Measurements from ENCODE around the gene MAP6D1. TPM values are rescaled to one million over a fixed set of nuclear protein-coding genes. Genes with fewer than 3 reads are reported as not detected.

Gene MAP6D1
- total and polyA plus RNA-seq, 2 donors from 2014 or later: 1.4 to 1.5 TPM

GRCh38 chr3:183827809-183828537, 2.6 kb upstream of the MAP6D1 start:
- H3K4me1 ChIP-seq (ENCODE audit: control insufficient read depth in 2 of 3, insufficient read depth in 2 of 3, low read depth in 1 of 3, low read length in 3 of 3): peaks cover 0 to 6% (median 3%) of the 10 kb centered on the region in 3 donors
- TF ChIP-seq, protein P1, sequence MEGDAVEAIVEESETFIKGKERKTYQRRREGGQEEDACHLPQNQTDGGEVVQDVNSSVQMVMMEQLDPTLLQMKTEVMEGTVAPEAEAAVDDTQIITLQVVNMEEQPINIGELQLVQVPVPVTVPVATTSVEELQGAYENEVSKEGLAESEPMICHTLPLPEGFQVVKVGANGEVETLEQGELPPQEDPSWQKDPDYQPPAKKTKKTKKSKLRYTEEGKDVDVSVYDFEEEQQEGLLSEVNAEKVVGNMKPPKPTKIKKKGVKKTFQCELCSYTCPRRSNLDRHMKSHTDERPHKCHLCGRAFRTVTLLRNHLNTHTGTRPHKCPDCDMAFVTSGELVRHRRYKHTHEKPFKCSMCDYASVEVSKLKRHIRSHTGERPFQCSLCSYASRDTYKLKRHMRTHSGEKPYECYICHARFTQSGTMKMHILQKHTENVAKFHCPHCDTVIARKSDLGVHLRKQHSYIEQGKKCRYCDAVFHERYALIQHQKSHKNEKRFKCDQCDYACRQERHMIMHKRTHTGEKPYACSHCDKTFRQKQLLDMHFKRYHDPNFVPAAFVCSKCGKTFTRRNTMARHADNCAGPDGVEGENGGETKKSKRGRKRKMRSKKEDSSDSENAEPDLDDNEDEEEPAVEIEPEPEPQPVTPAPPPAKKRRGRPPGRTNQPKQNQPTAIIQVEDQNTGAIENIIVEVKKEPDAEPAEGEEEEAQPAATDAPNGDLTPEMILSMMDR (IDR thresholded peaks at IDR 0.05; ENCODE audit: borderline replicate concordance, extremely low read depth, insufficient read depth): no peak
- no peak overlapping the region for H3K27ac ChIP-seq (ENCODE audit: low read depth in 2 of 2, low read length in 2 of 2)
- H3K9me3 ChIP-seq (ENCODE audit: control insufficient read depth in 2 of 3, insufficient read depth in 1 of 3, low read length in 3 of 3): no peaks in the 10 kb centered on the region
- no peak overlapping the region for H3K4me3 ChIP-seq (ENCODE audit: low read length in 3 of 3)
- FAIRE-seq: no peak
- no peaks in the 10 kb centered on the region for H3K27me3 ChIP-seq (ENCODE audit: control insufficient read depth, insufficient read depth, low read length)
- intact Hi-C loops (cut with DNase I): no loop called here
- DNase-seq: no peak
- peaks cover 0 to 14% (median 13%) of the 10 kb centered on the region in 3 donors for H3K36me3 ChIP-seq (ENCODE audit: control insufficient read depth in 2 of 3, insufficient read depth in 3 of 3, low read length in 3 of 3)
- no peak overlapping the region for H3K9ac ChIP-seq (ENCODE audit: low read length in 3 of 3)

DNA sequence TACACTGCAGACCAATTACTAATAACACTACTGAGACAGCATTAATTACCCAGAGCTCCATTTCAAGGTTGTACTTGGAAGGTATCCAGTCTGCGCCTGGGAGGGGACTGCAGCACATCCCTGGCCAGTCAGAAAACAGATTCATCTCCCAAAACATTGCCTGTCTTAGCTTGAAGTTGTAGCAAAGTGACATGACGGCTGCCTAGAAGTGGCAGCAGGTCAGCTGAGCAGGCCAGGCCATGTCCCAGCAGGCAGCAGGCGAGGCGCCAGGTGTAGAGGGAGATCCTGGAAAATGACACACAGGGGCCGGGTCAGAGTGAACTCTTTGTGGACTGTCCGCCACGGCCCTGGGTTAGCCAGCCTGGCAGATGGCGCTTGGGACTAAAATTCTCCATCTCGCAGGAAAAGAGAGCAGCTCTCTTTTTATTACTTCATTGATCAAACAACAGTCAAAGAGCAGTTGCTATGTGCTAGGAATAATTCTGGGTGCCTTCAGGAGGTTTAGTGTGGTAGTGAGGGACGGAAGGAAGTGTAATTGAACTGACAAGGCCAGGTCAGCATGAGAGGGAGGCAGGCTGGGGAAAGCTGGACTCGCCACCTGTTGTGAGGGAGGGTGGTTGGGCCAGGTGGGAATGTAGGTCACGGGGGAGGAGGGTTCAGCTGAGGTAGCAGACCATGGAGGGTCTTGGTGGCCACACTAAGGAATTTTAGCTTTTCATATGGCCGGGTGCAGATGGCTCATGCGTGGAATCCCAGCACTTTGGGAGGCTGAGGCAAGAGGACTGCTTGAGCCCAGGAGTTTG, 1.3 kb upstream of the MAP6D1 start:
- H3K9me3 ChIP-seq (ENCODE audit: control insufficient read depth in 2 of 3, insufficient read depth in 1 of 3, low read length in 3 of 3): no peaks in the 10 kb centered on the region
- DNase-seq: peak in 2 of 5 donors; percentile 16 to 19
- TF ChIP-seq, protein P1 (IDR thresholded peaks at IDR 0.05; ENCODE audit: borderline replicate concordance, extremely low read depth, insufficient read depth): no peak
- no peak overlapping the region for H3K4me3 ChIP-seq (ENCODE audit: low read length in 3 of 3)
- H3K27ac ChIP-seq (ENCODE audit: low read depth in 2 of 2, low read length in 2 of 2): no peak overlapping the region
- H3K9ac ChIP-seq (ENCODE audit: low read length in 3 of 3): no peak overlapping the region
- H3K4me1 ChIP-seq (ENCODE audit: control insufficient read depth in 2 of 3, insufficient read depth in 2 of 3, low read depth in 1 of 3, low read length in 3 of 3): peaks cover 0 to 6% (median 3%) of the 10 kb centered on the region in 3 donors
- intact Hi-C loops (cut with DNase I): no loop called here
- peaks cover 0 to 10% (median 8%) of the 10 kb centered on the region in 3 donors for H3K36me3 ChIP-seq (ENCODE audit: control insufficient read depth in 2 of 3, insufficient read depth in 3 of 3, low read length in 3 of 3)
- FAIRE-seq: no peak
- no peaks in the 10 kb centered on the region for H3K27me3 ChIP-seq (ENCODE audit: control insufficient read depth, insufficient read depth, low read length)

DNA sequence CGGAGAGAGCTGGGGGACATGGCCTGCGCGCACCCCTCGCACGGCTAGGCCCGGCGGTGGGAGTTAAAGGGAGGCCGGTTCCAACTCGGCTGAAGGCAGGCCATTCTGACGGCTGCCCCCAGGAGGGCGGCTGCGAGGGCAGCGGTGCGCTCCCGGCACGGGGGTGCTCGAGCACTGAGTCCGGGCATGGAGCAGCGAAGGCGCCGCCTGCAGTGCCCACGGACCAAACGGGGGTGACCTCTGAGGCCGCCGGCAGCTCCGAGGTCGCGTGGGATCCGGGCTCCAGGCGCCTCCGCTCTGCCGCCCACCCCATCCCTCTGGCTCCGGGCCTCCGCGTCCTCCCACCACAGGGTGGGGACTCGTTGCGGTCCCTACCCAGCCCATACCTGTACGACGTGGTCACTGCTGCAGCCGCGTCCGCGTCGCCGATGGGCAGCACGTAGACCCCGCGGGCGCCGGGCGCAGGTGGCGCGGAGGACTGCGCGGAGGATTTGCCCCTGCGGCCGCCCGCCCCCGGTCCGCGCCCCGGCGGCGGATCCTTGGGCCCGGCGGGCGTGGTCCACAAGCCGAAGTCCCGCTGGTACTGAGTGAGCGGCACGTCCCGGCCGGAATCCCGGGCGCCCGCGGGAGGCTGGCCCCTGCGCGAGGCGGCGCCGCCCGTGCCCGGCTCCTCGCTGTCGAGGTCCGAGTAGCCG, 469 bp downstream of the MAP6D1 start:
- intact Hi-C loops (cut with DNase I): no loop called here
- Histone ChIP-seq H3K4me3 (ENCODE audit: low read length in 3 of 3) (peak overlapping the region; percentile 3 to 49 (median 14)), H3K27me3 (ENCODE audit: control insufficient read depth, insufficient read depth, low read length) (no peaks in the 10 kb centered on the region), H3K9ac (ENCODE audit: low read length in 3 of 3) (peak overlapping the region in 1 of 3 donors; percentile 34), H3K9me3 (ENCODE audit: control insufficient read depth in 2 of 3, insufficient read depth in 1 of 3, low read length in 3 of 3) (no peaks in the 10 kb centered on the region), H3K4me1 (ENCODE audit: control insufficient read depth in 2 of 3, insufficient read depth in 2 of 3, low read depth in 1 of 3, low read length in 3 of 3) (peaks cover 0 to 6% (median 3%) of the 10 kb centered on the region in 3 donors), H3K27ac (ENCODE audit: low read depth in 2 of 2, low read length in 2 of 2) (no peak overlapping the region), H3K36me3 (ENCODE audit: control insufficient read depth in 2 of 3, insufficient read depth in 3 of 3, low read length in 3 of 3) (peaks cover 0 to 6% (median 4%) of the 10 kb centered on the region in 3 donors)
- DNase-seq: peak in 4 of 5 donors; percentile 16 to 63 (median 26)
- TF ChIP-seq, protein P1 (IDR thresholded peaks at IDR 0.05; ENCODE audit: borderline replicate concordance, extremely low read depth, insufficient read depth): no peak
- no peak for FAIRE-seq
